Activated T-cell treated with anti-CD3 and anti-CD28 coated beads for 24 hours (primary cell): ENCODE measurements around the gene STXBP4.

ENCODE experiments used
- DNase-seq: peaks from one replicate; pipeline ENCODE4 v3.0.0-alpha.2; 2020; ENCODE audit warnings: low read depth

Gene STXBP4

DNA sequence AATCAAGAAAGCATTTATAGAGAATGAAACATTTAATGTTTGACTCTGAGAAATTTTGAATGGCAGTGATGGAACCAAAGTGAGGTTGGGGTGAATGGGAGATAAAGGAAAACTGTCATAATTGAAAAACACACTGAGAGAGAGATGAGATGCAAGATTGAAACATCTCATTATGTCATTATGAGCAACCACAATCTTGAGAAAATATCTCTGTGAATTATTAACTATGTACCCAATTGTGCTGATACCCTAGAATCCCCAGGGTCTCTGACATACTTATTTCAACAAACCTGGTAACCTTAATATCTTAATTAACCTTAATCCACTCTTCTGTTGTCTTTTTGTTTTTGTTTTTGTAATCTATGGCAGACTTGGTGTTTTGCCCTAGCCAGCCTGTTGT is 152.7 kb downstream of the STXBP4 start:
- no peak for DNase-seq

DNA sequence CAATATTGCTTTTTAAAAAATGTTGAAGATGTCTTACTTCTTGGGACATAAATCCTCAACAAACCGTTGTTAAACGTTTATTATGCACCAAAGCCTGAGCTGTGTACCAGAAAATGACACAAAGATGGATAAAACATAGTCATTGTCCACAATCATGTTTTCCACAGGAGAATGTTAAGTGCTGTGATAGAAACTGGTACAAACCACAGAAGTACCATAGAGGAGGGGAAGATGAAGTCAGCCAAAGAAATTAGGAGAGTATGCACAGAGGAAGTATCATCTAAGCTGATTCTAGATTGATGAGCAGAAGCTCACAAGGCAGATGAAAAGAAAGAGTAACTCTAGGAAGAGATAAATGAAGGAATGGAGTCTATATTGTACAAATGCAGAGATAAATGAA is 153.5 kb downstream of the STXBP4 start:
- DNase-seq = no peak

GRCh38 chr17:55124730-55125360 is 156.3 kb downstream of the STXBP4 start:
- no peak for DNase-seq

GRCh38 chr17:55133583-55133982 is 165.0 kb downstream of the STXBP4 start:
- no peak for DNase-seq

GRCh38 chr17:55134486-55135157 is 166.1 kb downstream of the STXBP4 start:
- no peak for DNase-seq

DNA sequence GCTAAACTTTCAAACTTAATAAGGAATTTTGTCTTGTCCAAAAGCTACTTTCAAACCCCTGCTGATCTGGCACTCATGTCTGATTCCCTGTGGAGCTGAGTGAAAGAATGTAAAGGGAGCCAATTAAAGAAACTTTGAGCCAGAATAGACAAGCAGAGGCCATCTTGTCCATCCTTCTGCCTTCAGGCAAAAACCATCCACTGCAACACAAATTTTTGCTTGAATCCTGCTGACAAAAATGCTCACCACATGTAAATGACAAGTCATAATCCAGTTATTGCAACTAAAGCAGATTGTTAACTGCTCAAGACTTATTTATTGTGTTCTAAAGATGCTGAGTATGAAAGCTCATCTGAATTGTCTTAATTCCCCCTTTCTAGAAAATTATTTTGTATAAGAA is 172.2 kb downstream of the STXBP4 start:
- no peak for DNase-seq

- no peak for DNase-seq
These were observed 176.0 kb downstream of the STXBP4 start for GRCh38 chr17:55144518-55144917.

GRCh38 chr17:55149485-55149884 is 180.9 kb downstream of the STXBP4 start:
- DNase-seq = no peak

- DNase-seq = no peak
These were observed 183.7 kb downstream of the STXBP4 start for GRCh38 chr17:55152236-55152635.

GRCh38 chr17:55154101-55154500 is 185.5 kb downstream of the STXBP4 start:
- no peak for DNase-seq

GRCh38 chr17:55155856-55156560 is 187.4 kb downstream of the STXBP4 start:
- no peak for DNase-seq

DNA sequence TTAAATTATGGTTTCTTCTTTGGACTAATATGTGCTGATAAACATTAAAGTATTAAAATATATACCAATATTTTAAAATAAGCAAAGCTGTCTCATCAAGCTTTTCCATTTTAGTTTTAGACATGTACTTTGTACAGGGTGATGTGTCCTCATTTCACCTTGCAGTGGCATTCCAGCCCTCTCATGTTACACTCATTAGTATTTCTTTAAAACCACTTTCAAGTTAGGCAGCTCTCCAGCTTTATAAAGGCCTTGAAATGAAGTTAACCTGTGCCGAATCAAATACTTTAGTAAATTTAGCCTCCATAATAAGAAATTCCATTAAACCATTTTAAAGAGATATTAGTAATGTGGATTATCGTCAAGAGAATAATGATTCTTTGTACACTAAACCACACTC is 188.6 kb downstream of the STXBP4 start:
- DNase-seq = no peak

DNA sequence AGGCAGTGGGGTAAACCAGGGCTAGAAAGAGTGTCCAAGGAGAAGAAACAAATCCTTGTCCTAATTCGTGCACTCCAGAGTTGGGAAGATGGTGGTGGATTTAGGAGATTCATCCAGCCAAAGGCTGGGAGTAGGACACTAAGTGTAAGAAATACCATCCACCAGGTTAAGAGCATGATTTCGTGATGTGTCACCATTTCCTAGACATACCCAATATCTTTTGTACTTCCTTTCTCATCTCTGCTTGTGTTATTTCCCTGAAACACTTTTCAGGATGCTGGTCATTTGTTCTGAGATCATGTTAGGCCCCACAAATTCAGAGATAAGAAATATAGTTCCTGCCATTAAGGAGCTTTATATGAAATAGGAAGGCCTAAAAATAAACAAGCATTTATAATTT is 189.9 kb downstream of the STXBP4 start:
- DNase-seq = no peak

DNA sequence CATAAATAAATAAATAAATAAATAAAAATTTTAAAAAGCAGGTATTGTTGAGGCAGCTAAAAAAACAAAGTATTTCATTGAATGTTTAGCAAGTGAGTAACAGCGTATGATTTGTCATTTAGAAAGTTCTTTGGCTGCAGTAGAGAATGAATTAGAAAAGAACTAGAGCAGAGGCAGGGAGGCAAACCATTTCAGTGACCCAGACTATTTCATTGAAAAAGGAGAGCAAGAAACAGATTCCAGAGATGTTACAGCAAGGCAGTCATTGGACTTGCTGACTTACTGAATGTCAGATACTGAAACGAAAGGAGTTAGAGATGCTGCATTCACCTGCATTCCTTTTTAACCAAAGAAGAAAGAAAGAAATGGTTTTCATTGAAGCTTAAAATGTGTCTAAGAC is 190.7 kb downstream of the STXBP4 start:
- no peak for DNase-seq

DNA sequence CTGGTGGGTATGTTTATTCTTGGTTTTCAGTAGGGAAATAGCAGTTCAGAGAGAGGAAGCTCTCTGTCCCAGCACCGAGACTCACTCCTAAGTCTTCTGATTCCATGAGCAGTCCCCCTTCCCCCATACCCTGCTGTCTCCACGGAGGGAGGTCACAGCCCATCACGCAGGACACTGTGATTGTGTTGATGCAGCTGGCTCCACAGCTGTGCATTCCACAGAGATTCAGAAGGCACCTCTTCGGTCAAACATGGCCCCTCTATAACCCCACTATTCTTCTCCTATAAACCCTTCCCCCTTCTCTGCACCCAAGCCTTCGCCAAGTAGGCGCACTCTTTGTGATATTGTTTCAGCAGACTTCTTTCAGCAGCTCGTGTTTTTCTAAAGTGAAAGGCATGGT is 191.9 kb downstream of the STXBP4 start:
- DNase-seq = no peak

DNA sequence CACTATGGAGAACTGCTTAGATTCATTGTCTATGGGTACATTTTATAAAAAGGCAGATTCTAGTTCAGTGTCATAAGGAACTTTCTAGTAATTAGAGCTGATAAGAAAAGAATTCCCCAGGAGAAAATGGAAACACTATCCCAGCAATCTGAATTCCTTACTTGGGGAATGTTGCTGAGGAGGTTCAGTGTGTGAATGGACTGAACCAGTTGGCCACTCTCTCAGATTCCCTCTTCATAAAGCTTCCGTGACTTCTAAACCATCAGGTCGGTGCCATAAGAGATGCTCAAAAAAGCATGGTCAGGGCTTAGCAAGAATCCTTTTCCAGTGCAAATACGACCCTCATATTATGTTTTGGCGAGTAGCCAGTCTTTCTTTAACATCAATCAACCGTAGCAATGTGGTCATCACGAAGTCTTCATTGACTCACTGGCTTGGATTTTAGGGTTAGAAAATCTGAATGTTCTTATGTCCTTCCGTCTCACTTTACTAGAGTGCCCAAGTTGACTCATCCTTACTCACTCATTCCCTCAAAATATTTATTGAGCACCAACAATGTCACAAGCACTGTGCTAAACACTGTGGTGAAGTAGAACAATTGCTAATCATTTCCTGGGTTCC is 193.5 kb downstream of the STXBP4 start:
- no peak for DNase-seq

DNA sequence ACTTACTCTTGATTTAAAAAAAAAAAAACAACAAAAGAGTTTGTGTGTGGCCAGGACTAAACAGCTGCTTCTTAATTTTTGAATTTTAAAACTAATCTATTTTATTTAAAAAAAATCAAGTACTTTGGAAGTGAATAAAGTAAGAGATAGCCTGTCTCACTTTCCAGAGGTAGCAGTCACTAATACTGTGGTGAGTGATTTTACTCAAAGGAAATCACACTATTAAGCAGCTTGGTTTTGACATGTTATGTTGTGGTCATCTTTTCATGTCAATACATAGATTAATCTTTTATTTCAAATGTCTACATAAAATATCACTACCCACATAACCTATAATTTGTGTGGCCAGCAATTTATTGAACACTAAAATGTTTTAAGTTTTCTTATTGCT is 194.0 kb downstream of the STXBP4 start:
- DNase-seq = no peak

DNA sequence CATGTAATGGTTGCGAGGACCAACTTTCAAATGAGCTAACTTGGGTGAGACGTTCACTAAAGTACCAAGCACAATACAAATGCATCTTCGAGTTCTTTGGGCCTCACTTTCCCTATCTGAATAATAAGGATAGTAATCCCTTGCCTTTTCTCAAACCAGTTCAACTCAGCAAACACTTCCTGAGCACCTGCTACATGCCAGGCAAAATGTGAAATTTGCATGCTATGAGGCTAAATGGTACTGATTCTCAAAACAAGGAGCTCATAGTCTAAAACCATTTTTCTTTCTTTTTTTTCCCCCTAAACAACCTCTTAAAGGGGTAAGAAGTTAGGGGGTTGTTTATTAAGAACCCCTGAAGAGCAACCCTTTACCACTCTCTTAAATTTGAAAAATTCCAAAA is 194.8 kb downstream of the STXBP4 start:
- DNase-seq = no peak

DNA sequence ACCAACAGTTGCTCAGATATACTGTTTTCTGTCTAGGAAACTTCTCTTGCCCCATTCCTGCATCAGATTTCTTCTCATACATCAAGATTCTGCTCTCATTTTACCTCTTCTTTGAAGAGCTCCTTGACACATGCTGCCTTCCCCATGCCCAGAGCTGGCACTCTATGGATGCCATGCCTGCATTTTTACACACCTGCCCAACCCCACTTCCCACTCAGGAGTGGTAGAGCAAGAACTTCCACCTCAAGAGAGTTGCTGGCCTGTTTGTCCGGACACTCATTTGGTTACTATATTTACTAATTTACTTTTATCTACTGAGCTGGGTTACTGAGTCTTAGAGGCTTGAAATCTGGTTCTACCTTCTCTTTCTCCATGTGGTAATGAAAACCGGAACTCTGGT is 197.9 kb downstream of the STXBP4 start:
- DNase-seq = no peak

- no peak for DNase-seq
These were observed 198.6 kb downstream of the STXBP4 start for GRCh38 chr17:55167024-55167725.

- DNase-seq = no peak
These were observed 200.6 kb downstream of the STXBP4 start for GRCh38 chr17:55168958-55169687.
